ENCODE measurements around the gene SPOPL.
"Not testable (repeated sequence)": the region's sequence is repeated elsewhere in the genome, so short reads cannot be mapped to it uniquely, and the experiment has no call there.

The SPOPL gene

GRCh38 chr2:138523018-138523672, 21.6 kb downstream of the SPOPL start:
- DNase-seq = not testable (repeated sequence)

DNA sequence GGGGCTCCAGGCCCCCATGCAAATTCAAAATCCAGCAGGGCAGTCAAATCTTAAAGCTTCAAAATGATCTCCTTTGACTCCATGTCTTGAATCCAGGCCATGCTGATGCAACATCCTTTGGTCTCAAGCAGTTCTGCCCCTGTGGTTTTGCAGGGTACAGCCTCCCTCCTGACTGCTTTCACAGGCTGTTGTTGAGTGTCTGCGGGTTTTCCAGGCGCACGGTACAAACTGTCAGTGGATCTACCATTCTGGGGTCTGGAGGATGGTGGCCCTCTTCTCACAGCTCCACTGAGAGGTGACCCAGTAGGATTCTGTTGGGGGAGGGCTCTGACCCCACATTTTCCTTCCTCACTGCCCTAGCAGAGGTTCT, 22.1 kb downstream of the SPOPL start:
- DNase-seq = not testable (repeated sequence)

DNA sequence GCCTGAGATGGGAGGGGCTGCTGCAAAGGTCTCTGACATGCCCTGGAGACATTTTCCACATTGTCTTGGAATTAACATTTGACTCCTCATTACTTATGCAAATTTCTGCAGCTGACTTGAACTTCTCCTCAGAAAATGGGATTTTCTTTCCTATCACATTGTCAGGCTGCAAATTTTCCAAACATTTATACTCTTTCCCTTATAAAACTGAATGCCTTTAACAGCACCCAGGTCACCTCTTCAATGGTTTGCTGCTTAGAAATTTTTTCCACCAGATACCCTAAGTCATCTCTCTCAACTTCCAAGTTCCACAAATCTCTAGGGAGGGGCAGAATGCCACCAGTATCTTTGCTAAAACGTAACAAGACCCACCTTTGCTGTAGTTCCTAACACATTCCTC, 22.8 kb downstream of the SPOPL start:
- not testable (repeated sequence) for DNase-seq

- DNase-seq = no peak
These were observed 30.3 kb downstream of the SPOPL start for GRCh38 chr2:138531913-138532312.

GRCh38 chr2:138534791-138535190, 33.2 kb downstream of the SPOPL start:
- DNase-seq = no peak

- no peak for DNase-seq
These were observed 34.7 kb downstream of the SPOPL start for GRCh38 chr2:138536302-138536701.

- DNase-seq = no peak
These were observed 35.2 kb downstream of the SPOPL start for GRCh38 chr2:138536740-138537139.

- no peak for DNase-seq
These were observed 35.8 kb downstream of the SPOPL start for GRCh38 chr2:138537170-138537915.

DNA sequence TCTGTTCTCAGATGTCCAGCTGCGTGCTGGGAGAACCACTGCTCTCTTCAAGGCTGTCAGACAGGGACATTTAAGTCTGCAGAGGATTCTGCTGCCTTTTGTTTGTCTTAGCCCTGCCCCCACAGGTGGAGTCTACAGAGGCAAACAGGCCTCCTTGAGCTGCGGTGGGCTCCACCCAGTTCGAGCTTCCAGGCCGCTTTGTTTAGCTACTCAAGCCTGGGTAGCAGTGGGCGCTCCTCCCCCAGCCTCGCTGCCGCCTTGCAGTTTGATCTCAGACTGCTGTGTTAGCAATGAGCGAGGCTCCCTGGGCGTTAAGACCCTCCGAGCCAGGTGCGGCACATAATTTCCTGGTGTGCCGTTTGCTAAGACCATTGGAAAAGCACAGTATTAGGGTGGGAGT, 42.6 kb downstream of the SPOPL start:
- not testable (repeated sequence) for DNase-seq

DNA sequence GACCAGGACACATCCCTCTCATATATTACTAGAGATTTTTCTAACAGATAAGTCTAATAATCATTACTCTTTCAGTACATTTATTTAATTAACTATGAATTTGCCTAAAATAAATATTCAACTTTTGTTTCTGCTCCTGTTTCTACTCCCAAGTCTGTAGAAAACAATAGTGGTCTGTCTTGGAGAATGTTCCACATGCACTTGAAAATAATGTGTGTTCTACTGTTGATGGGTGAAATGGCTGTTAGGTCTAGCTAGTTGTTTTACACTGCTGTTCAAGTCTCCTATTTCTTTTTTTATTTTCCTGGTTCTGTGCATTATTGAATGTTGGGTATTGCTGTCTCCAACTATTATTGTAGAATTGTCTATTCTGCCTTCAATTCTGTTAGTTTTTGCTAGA, 47.2 kb downstream of the SPOPL start:
- peak in 1 of 58 donors; percentile 1 for DNase-seq

- DNase-seq = no peak
These were observed 48.6 kb downstream of the SPOPL start for GRCh38 chr2:138550172-138550571.

DNA sequence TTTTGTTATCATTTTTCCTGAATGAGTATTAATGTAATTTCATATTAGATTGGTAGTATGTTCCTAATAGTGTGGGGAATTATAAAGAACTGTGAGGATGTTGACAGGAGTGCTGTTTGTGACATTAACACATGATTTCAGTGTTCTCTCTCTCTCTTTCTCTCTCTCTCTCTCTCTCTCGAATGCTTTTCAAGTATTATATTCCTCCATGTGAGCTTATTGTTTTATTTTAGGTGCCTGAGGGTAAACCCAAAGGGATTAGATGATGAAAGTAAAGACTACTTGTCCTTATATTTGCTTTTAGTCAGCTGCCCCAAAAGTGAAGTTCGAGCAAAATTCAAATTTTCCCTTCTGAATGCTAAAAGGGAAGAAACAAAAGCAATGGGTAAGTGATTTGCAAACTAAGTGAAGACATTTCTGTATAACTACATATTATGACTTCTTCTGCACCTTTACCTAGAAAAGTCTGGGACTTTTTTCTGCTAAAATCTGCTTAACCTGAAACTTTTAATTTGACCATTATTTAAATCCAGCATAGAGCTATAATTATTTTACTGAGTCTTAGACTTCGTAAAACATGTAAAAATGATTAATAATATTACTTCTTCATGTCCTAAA, 49.2 kb downstream of the SPOPL start:
- DNase-seq = no peak

- DNase-seq = no peak
These were observed 52.6 kb downstream of the SPOPL start for GRCh38 chr2:138554123-138554522.

- no peak for DNase-seq
These were observed 58.1 kb downstream of the SPOPL start for GRCh38 chr2:138559641-138560040.

DNA sequence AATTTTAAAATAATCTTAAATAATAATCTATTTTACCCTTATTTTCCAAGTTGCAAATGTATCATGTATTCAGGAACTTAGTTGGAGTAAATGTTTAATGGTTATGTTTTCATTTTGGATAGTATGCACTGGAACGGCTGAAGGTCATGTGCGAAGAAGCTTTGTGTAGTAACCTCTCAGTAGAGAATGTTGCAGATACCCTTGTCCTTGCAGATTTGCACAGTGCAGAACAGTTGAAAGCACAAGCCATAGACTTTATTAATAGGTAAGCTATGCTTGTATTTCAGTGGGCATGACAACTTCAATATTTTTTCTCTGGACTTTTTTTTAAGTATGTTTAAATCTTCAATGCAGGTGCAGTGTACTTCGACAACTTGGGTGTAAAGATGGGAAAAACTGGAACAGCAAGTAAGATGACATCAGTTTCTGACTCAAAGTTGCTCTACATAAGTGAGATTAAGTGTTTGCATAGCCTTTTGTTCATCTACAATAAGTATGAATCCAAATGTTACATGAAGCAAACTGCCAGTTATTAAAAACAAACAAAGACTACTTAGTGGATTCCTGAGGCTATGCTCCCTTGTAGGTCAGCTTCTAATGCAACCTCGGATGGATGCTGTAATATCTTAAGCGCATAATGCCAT, 63.1 kb downstream of the SPOPL start:
- no peak for DNase-seq

DNA sequence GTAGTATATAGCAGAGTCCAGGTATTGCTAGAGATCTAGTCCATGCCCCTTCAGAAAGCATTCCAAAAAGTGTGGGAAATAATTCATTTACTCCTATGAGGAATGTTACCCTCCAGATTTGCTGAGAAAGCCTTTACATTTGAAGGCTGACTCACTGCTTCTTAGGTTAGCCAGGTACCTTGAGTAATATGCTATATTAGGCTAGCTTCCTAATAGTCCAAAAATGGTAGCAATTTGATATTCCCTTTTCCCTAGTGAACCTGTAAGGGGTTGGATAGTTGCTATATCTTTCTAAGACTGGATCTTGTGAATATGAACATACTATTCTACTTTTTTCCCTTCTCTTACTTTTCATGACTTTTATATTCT, 63.6 kb downstream of the SPOPL start:
- no peak for DNase-seq

- no peak for DNase-seq
These were observed 70.7 kb downstream of the SPOPL start for GRCh38 chr2:138572318-138572717.

- DNase-seq = no peak
These were observed 75.5 kb downstream of the SPOPL start for GRCh38 chr2:138577066-138577465.

GRCh38 chr2:138579556-138579955, 78.0 kb downstream of the SPOPL start:
- no peak for DNase-seq

DNA sequence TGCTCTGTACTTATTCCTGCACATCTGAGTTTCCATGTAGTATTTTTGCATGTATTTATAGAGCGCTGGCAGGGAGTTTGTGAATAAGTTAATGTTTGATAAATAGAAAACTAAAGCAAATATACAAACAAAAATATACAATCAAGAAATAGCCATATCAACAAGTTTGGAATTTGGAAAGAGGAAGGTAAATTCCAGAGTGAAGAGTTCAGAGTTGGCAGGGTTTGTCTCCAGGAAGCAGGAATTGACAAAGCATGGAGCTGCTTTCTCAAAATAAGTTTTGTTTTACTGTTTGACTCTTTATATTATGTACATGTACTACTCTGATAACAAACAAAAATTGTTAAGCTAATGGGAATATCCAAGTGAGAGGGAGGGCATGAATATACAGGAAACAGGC, 80.3 kb downstream of the SPOPL start:
- no peak for DNase-seq

GRCh38 chr2:138589663-138590062, 88.1 kb downstream of the SPOPL start:
- no peak for DNase-seq

DNA sequence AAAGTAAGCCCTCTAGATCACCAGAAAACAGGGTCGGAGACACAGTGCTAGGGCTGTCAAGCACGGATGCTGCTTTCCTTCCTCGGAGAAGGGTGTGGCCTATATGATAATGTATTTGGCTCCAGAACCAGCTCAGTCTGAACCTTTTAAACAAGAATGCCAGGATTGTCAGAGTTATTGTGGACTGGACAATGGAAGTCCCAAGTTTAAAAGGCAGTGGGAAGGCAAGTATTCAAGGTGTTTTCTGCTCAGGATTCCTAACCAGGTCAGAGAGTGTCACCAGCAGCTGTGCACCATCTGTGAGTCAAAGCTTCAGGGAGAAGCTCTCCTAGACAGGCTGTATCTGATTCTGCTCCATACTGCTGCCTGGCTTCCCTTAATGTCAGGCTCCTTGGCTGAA, 94.8 kb downstream of the SPOPL start:
- DNase-seq = no peak
